GM12878 (cell line): ENCODE data around the gene INO80B. TPM values are rescaled to one million over a fixed set of nuclear protein-coding genes. Genes with fewer than 3 reads are reported as not detected.

Experiments
- ATAC-seq: fragments of 200-7000 bp; cut with Tn5 transposase; 3 replicates; pipeline ENCODE4 v1.9.1; 2020; ENCODE audit warnings: mild to moderate bottlenecking, moderate library complexity
- BruUV-seq: library from RNA; stranded (reverse); fragments of 400-500 nt; replicated peaks from 2 replicates; lab custom pipeline; 2021; lab: Mats Ljungman, UMichigan
- CTCF ChIA-PET: fragments of 300-600 bp; sonication (Branson Sonifier 250); formaldehyde crosslinking; extraction: SDS; loops from one replicate; lab custom pipeline; 2021; ENCODE audit warnings: inconsistent platforms; lab: Yijun Ruan, JAX
- POLR2A ChIA-PET: fragments of 350-600 bp; formaldehyde crosslinking; extraction: SDS; loops from one replicate; lab custom pipeline; 2021; ENCODE audit warnings: inconsistent platforms; lab: Charles Lee
- RAD21 ChIA-PET: fragments of 300-600 bp; sonication (Branson Sonifier 250); formaldehyde crosslinking; loops from one replicate; lab custom pipeline; 2023; ENCODE audit warnings: antibody characterized with exemption; ENCODE audit not compliant: unreplicated experiment; lab: Charles Lee
- SMC1A ChIA-PET: fragments of 300-600 bp; sonication (Branson Sonifier 250); formaldehyde crosslinking; loops from one replicate; lab custom pipeline; 2023; ENCODE audit not compliant: unreplicated experiment, uncharacterized antibody; lab: Charles Lee
- DNase-seq: peaks from one replicate; pipeline ENCODE4 v3.0.0-alpha.2; 2011; ENCODE audit warnings: low read depth, low spot score
- FAIRE-seq: peaks from 3 replicates; lab custom pipeline; 2011; peaks lifted over from hg19 to GRCh38; lab: Jason Lieb, UNC
- H2AFZ ChIP-seq: 2 replicates; pipeline ENCODE4 v1.6.0; 2011; ENCODE audit warnings: low read depth, low read length, control low read depth; ENCODE audit not compliant: control insufficient read depth
- H3K27ac ChIP-seq: 2 replicates; pipeline ENCODE4 v1.5.1; 2011; ENCODE audit warnings: control low read depth; ENCODE audit not compliant: control insufficient read depth, insufficient read depth
- H3K27me3 ChIP-seq, 2 experiments: replicated peaks in 1 of 2; 2 replicates each; pipeline versions ENCODE4 v1.6.0 to v1.6.1; 2011; ENCODE audit warnings: low read length in 1 of 2; ENCODE audit not compliant: control insufficient read depth in 2 of 2, insufficient read depth in 2 of 2
- H3K36me3 ChIP-seq, 2 experiments: 2 replicates each; pipeline ENCODE4 v1.5.1; 2011; ENCODE audit warnings: low read length in 1 of 2; ENCODE audit not compliant: control insufficient read depth in 2 of 2, insufficient read depth in 2 of 2
- H3K4me1 ChIP-seq: 2 replicates; pipeline ENCODE4 v1.6.1; 2011; ENCODE audit warnings: mild to moderate bottlenecking, low read length, moderate library complexity, mixed read lengths; ENCODE audit not compliant: control insufficient read depth, insufficient read depth
- H3K4me2 ChIP-seq: 2 replicates; pipeline ENCODE4 v1.6.0; 2011; ENCODE audit warnings: control low read depth; ENCODE audit not compliant: control insufficient read depth, insufficient read depth
- H3K4me3 ChIP-seq: fragments of 200-600 bp; sonication (generic); 2 replicates; pipeline ENCODE4 v1.5.1; 2016
- H3K79me2 ChIP-seq: 2 replicates; pipeline ENCODE4 v1.6.0; 2011; ENCODE audit warnings: low read length; ENCODE audit not compliant: control insufficient read depth, insufficient read depth
- H3K9ac ChIP-seq: 2 replicates; pipeline ENCODE4 v1.8.0; 2011; ENCODE audit warnings: low read length, control low read depth, mixed read lengths; ENCODE audit not compliant: control insufficient read depth, insufficient read depth
- H3K9me3 ChIP-seq: replicated peaks from 3 replicates; pipeline ENCODE4 v1.5.1; 2011; ENCODE audit warnings: mild to moderate bottlenecking, low read length; ENCODE audit not compliant: control insufficient read depth, insufficient read depth
- H4K20me1 ChIP-seq: 2 replicates; pipeline ENCODE4 v1.6.0; 2011; ENCODE audit not compliant: control insufficient read depth, insufficient read depth
- BHLHE40 ChIP-seq, 2 experiments: fragments of 450-650 bp in 1 of 2; IDR thresholded peaks; 2 replicates each; pipeline ENCODE4 v1.6.1; 2011 to 2017; ENCODE audit warnings: low read depth in 2 of 2, borderline replicate concordance in 1 of 2, improper control_type of control experiment in 1 of 2, low read length in 1 of 2, mild to moderate bottlenecking in 1 of 2
- CREB1 ChIP-seq: IDR thresholded peaks from 2 replicates; pipeline ENCODE4 v1.6.1; 2012; ENCODE audit warnings: low read depth, mild to moderate bottlenecking, inconsistent platforms
- EED ChIP-seq: sonication (generic); IDR thresholded peaks from 2 replicates; pipeline ENCODE4 v1.6.1; 2016; ENCODE audit warnings: antibody characterized with exemption, low read depth
- IKZF1 ChIP-seq: fragments of 450-650 bp; conservative IDR thresholded peaks from 2 replicates; pipeline ENCODE4 v1.6.1; 2017; ENCODE audit warnings: antibody characterized with exemption, mild to moderate bottlenecking
- JUNB ChIP-seq: IDR thresholded peaks from 2 replicates; pipeline ENCODE4 v1.6.1; 2016; ENCODE audit warnings: antibody characterized with exemption, mild to moderate bottlenecking
- MEF2B ChIP-seq: fragments of 450-650 bp; IDR thresholded peaks from 2 replicates; pipeline ENCODE4 v1.6.1; 2018; ENCODE audit warnings: mild to moderate bottlenecking, moderate library complexity; ENCODE audit not compliant: partially characterized antibody, poor library complexity, severe bottlenecking
- MXI1 ChIP-seq: fragments of 150-350 bp; IDR thresholded peaks from 2 replicates; pipeline ENCODE4 v1.6.1; 2011; ENCODE audit warnings: low read depth, mild to moderate bottlenecking, inconsistent platforms, low read length, improper control_type of control experiment
- RCOR1 ChIP-seq: conservative IDR thresholded peaks from 2 replicates; pipeline ENCODE4 v1.6.1; 2012; ENCODE audit warnings: low read depth, low read length, improper control_type of control experiment
- SMARCA5 ChIP-seq: fragments of 450-650 bp; IDR thresholded peaks from 2 replicates; pipeline ENCODE4 v1.6.1; 2017; ENCODE audit warnings: mild to moderate bottlenecking
- SPI1 ChIP-seq: IDR thresholded peaks from 2 replicates; pipeline ENCODE4 v1.6.1; 2011; ENCODE audit warnings: low read depth, mild to moderate bottlenecking, low read length, moderate library complexity, borderline replicate concordance; ENCODE audit not compliant: insufficient read depth
- SUPT20H ChIP-seq: IDR thresholded peaks from 2 replicates; pipeline ENCODE4 v1.6.1; 2011; ENCODE audit warnings: low read depth, mild to moderate bottlenecking, low read length, moderate library complexity, borderline replicate concordance; ENCODE audit not compliant: control insufficient read depth
- WGBS: methylation state at CpG from one replicate; pipeline ENCODE4 v1.1.6; 2016; ENCODE audit warnings: low lambda C conversion rate; ENCODE audit not compliant: insufficient replicate concordance, insufficient coverage; ENCODE audit errors: missing lambda C conversion rate; 5-methylcytosine and 5-hydroxymethylcytosine counted together
- in situ Hi-C: fragments of 300-500 bp; cut with MboI; formaldehyde crosslinking; loops from 9 replicates; pipeline ENCODE4 v1.14.3; 2018; ENCODE audit warnings: mixed read lengths
- intact Hi-C: fragments of 100-400 bp; cut with micrococcal nuclease; formaldehyde crosslinking; loops from one replicate; pipeline ENCODE4 v1.14.2; 2022; ENCODE audit not compliant: unreplicated experiment
- polyA plus RNA-seq, 11 experiments: library from polyadenylated mRNA; depleted of rRNA in 4 of 11; unstranded in 6 of 11; stranded (reverse) in 5 of 11; fragments of >200 nt; fragmentation: Nextera tagmentation in 4 of 11; fragmentation: Illumina TruSeq in 1 of 11; extraction: Ambion mirVana in 4 of 11; extraction: Trizol in 1 of 11; gene quantifications; 1 replicate in 1 of 11; 2 replicates in 10 of 11; pipeline versions ENCODE4 v1.2.1 to v1.2.3, GENCODE V29; 2011 to 2016; ENCODE audit warnings: inconsistent platforms in 2 of 11, missing spikeins in 2 of 11, low read depth in 1 of 11
- total RNA-seq, 4 experiments: library from RNA; depleted of rRNA in 3 of 4; stranded (reverse); fragments of >200 nt in 3 of 4; fragmentation: Illumina TruSeq in 1 of 4; extraction: Trizol in 1 of 4; gene quantifications; 2 replicates each; pipeline versions ENCODE4 v1.2.1 to v1.2.3, GENCODE V29; 2013 to 2021
- TF ChIP-seq, protein P1 (sequence below): fragments of 450-650 bp; IDR thresholded peaks from 2 replicates; pipeline ENCODE4 v1.6.1; 2017; ENCODE audit warnings: mild to moderate bottlenecking, moderate library complexity
- TF ChIP-seq, protein P2 (sequence below): fragments of 450-650 bp; IDR thresholded peaks from 2 replicates; pipeline ENCODE4 v1.6.1; 2017; ENCODE audit warnings: mild to moderate bottlenecking, moderate library complexity

Gene INO80B
- total and polyA plus RNA-seq, 10 of the 15 experiments (the other 5 are each of a cell fraction or from before 2014, with no cell fraction given), result 1.3 to 26.7 (median 11.1) TPM

DNA sequence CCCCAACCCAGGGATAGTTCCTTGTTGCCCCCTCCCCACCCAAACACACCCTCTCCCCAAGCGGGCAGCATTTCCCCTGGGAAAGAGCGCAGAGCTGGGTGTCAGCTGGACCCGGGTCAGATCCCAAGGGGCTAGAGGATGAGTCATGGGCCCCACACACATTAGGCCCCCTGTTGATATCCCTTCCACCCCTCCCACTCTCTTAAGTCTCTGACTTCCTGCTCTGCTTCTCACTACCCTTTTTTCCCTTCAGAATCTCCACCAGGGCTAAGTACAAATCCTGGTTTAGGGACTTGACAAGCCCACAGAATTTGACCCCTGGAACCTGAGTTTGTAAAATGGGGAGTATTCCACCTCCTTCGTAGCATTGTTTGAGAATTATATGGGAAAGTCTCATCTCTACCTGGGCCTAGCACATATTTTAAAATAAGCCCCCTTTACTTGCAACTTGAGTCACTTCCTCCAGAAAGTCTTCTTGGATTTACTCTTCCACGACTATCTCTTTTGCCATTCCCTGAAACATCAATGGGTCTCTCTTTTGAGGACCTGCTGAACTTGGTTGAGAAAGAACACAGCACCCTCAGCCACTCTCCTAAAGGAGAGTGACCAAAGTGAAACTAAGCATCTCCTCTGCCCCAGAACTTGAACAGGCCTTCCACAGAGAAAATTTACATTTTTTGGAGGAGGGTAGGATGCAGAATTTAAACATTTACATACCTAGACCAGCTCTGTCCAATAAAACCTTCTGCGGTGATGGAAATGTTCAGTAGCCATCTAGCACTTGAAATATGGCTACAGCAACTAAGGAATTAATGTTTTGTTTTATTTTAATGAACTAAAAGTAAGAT lies 17.8 kb upstream of the INO80B start:
- POLR2A ChIA-PET, result no interaction called here
- SMC1A ChIA-PET, result interaction anchor here (1.0 to 1.4 kb wide), 2 partner anchors 10 to 21 kb away, joined by 3 to 4 read pairs; partner anchors contain the start of gene WBP1
- Histone ChIP-seq H3K27me3 (peaks cover 2 to 5% of the 10 kb centered on the region in 2 experiments; a peak in 3 of 4 replicates), H3K27ac (0 out of 2 replicates have a peak overlapping the region, but pooled peaks have one; percentile 1), H2AFZ (peak overlapping the region; percentile 24), H3K4me2 (peak overlapping the region; percentile 10), H3K36me3 (no peaks in the 10 kb centered on the region), H3K9ac (no peak overlapping the region), H3K4me3 (peak overlapping the region; percentile 9; the same call in 1 of the 2 replicates), H4K20me1 (no peaks in the 10 kb centered on the region), H3K9me3 (no peaks in the 10 kb centered on the region), H3K4me1 (peaks cover 23% of the 10 kb centered on the region), H3K79me2 (no peaks in the 10 kb centered on the region; the same call in 1 of the 2 replicates)
- CTCF ChIA-PET, result no interaction called here
- no TSS peak for BruUV-seq
- FAIRE-seq, result peak; percentile 57
- intact Hi-C loops (no loop called here), in situ Hi-C loops (no loop called here)
- RAD21 ChIA-PET, result interaction anchor here (0.6 kb wide), 1 partner anchor 15 kb away, joined by 3 read pairs; no protein-coding TSS in a partner anchor
- WGBS, result 34% methylated on average over 6 of the region's 6 CpGs
- ATAC-seq, result no peak
- no peak for DNase-seq
- TF ChIP-seq IKZF1 (peak; percentile 43; the same call in 1 of the 2 replicates), EED (peak; percentile 22; the same call in 1 of the 2 replicates), MEF2B (peak; percentile 90), SMARCA5 (no peak), SUPT20H (no peak), MXI1 (no peak), RCOR1 (no peak), CREB1 (no peak), SPI1 (peak; percentile 30; the same call in 1 of the 2 replicates), JUNB (peak; percentile 47; the same call in 1 of the 2 replicates), BHLHE40 (IDR thresholded peaks at IDR 0.05; ENCODE audit: borderline replicate concordance in 1 of 2, low read depth in 2 of 2, low read length in 1 of 2) (no peak)
- TF ChIP-seq, protein P1, sequence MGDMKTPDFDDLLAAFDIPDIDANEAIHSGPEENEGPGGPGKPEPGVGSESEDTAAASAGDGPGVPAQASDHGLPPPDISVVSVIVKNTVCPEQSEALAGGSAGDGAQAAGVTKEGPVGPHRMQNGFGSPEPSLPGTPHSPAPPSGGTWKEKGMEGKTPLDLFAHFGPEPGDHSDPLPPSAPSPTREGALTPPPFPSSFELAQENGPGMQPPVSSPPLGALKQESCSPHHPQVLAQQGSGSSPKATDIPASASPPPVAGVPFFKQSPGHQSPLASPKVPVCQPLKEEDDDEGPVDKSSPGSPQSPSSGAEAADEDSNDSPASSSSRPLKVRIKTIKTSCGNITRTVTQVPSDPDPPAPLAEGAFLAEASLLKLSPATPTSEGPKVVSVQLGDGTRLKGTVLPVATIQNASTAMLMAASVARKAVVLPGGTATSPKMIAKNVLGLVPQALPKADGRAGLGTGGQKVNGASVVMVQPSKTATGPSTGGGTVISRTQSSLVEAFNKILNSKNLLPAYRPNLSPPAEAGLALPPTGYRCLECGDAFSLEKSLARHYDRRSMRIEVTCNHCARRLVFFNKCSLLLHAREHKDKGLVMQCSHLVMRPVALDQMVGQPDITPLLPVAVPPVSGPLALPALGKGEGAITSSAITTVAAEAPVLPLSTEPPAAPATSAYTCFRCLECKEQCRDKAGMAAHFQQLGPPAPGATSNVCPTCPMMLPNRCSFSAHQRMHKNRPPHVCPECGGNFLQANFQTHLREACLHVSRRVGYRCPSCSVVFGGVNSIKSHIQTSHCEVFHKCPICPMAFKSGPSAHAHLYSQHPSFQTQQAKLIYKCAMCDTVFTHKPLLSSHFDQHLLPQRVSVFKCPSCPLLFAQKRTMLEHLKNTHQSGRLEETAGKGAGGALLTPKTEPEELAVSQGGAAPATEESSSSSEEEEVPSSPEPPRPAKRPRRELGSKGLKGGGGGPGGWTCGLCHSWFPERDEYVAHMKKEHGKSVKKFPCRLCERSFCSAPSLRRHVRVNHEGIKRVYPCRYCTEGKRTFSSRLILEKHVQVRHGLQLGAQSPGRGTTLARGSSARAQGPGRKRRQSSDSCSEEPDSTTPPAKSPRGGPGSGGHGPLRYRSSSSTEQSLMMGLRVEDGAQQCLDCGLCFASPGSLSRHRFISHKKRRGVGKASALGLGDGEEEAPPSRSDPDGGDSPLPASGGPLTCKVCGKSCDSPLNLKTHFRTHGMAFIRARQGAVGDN, result no peak
- TF ChIP-seq, protein P2, sequence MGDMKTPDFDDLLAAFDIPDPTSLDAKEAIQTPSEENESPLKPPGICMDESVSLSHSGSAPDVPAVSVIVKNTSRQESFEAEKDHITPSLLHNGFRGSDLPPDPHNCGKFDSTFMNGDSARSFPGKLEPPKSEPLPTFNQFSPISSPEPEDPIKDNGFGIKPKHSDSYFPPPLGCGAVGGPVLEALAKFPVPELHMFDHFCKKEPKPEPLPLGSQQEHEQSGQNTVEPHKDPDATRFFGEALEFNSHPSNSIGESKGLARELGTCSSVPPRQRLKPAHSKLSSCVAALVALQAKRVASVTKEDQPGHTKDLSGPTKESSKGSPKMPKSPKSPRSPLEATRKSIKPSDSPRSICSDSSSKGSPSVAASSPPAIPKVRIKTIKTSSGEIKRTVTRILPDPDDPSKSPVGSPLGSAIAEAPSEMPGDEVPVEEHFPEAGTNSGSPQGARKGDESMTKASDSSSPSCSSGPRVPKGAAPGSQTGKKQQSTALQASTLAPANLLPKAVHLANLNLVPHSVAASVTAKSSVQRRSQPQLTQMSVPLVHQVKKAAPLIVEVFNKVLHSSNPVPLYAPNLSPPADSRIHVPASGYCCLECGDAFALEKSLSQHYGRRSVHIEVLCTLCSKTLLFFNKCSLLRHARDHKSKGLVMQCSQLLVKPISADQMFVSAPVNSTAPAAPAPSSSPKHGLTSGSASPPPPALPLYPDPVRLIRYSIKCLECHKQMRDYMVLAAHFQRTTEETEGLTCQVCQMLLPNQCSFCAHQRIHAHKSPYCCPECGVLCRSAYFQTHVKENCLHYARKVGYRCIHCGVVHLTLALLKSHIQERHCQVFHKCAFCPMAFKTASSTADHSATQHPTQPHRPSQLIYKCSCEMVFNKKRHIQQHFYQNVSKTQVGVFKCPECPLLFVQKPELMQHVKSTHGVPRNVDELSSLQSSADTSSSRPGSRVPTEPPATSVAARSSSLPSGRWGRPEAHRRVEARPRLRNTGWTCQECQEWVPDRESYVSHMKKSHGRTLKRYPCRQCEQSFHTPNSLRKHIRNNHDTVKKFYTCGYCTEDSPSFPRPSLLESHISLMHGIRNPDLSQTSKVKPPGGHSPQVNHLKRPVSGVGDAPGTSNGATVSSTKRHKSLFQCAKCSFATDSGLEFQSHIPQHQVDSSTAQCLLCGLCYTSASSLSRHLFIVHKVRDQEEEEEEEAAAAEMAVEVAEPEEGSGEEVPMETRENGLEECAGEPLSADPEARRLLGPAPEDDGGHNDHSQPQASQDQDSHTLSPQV, result no peak
